HepG2 (cell line): ENCODE results near the gene DNAJC13. TPM values are rescaled to one million over a fixed set of nuclear protein-coding genes. Genes with fewer than 3 reads are reported as not detected.
A peak's percentile ranks its signal among the peaks of the same experiment; 100 is the strongest.

Source experiments
- BRF2 ChIP-seq: sonication (generic); formaldehyde crosslinking; IDR thresholded peaks from 2 replicates; pipeline ENCODE4 v1.8.1; 2022; ENCODE audit warnings: mild to moderate bottlenecking, missing genetic modification reagents
- DMAP1 ChIP-seq: IDR thresholded peaks from 2 replicates; pipeline ENCODE4 v1.6.1; 2016
- HOMEZ ChIP-seq: IDR thresholded peaks from 2 replicates; pipeline ENCODE4 v1.6.1; 2016; ENCODE audit warnings: low read depth
- MIER3 ChIP-seq: IDR thresholded peaks from 2 replicates; pipeline ENCODE4 v1.6.1; 2016; ENCODE audit warnings: missing compliant biosample characterization, borderline replicate concordance
- RAD21 ChIP-seq: fragments of 450-650 bp; formaldehyde crosslinking; IDR thresholded peaks from 2 replicates; pipeline ENCODE4 v1.5.0; 2020; ENCODE audit warnings: mild to moderate bottlenecking
- SMC3 ChIP-seq: IDR thresholded peaks from 2 replicates; pipeline ENCODE4 v1.6.1; 2011; ENCODE audit warnings: low read length, improper control_type of control experiment
- STAG1 ChIP-seq: sonication (generic); formaldehyde crosslinking; IDR thresholded peaks from 2 replicates; pipeline ENCODE4 v1.4.0; 2020; ENCODE audit warnings: missing genetic modification reagents
- TERF1 ChIP-seq: sonication (generic); formaldehyde crosslinking; IDR thresholded peaks from 2 replicates; pipeline ENCODE4 v1.8.0; 2022; ENCODE audit warnings: mild to moderate bottlenecking, missing genetic modification reagents, moderate library complexity
- ZBTB37 ChIP-seq: sonication (generic); formaldehyde crosslinking; IDR thresholded peaks from 2 replicates; pipeline ENCODE4 v1.4.0; 2020; ENCODE audit warnings: mild to moderate bottlenecking, missing genetic modification reagents
- ZNF292 ChIP-seq: sonication (generic); formaldehyde crosslinking; IDR thresholded peaks from 2 replicates; pipeline ENCODE4 v1.8.1; 2022; ENCODE audit warnings: mild to moderate bottlenecking, low read depth, missing genetic modification reagents, borderline replicate concordance
- ZNF883 ChIP-seq: sonication (generic); formaldehyde crosslinking; IDR thresholded peaks from 2 replicates; pipeline ENCODE4 v1.5.1; 2020; ENCODE audit warnings: mild to moderate bottlenecking, missing genetic modification reagents; ENCODE audit errors: not compliant biosample characterization
- polyA plus RNA-seq, 8 experiments: library from polyadenylated mRNA; depleted of rRNA in 3 of 8; stranded (reverse) in 7 of 8; unstranded in 1 of 8; fragments of >200 nt; fragmentation: Illumina TruSeq in 4 of 8; extraction: Trizol in 4 of 8; gene quantifications; 2 replicates each; pipeline versions ENCODE4 v1.2.1 to v1.2.3, GENCODE V29; 2011 to 2016; ENCODE audit warnings: low read depth in 4 of 8, missing spikeins in 1 of 8, mixed read lengths in 1 of 8; ENCODE audit not compliant: insufficient read depth in 1 of 8
- total RNA-seq, 5 experiments: library from RNA; depleted of rRNA; stranded (reverse); fragments of >200 nt; fragmentation: Illumina TruSeq; extraction: Trizol; gene quantifications; 2 replicates each; pipeline ENCODE4 v1.2.3, GENCODE V29; 2016; ENCODE audit warnings: low read depth in 1 of 5

Gene DNAJC13
- total and polyA plus RNA-seq, 2 of the 13 experiments (the other 11 are each of a cell fraction or from before 2014, with no cell fraction given), result 9.1 to 26.2 TPM

- peak; percentile 61 for TF ChIP-seq STAG1
- TF ChIP-seq ZNF883 (CRISPR knock-in tag), result no peak
- 0 out of 2 replicates have a peak, but pooled peaks have one; percentile 20 for TF ChIP-seq HOMEZ (CRISPR knock-in tag)
- no peak for TF ChIP-seq ZNF292 (CRISPR knock-in tag)
- peak; percentile 45 for TF ChIP-seq RAD21 (CRISPR knock-in tag)
- TF ChIP-seq SMC3, result peak; percentile 76
- no peak for TF ChIP-seq BRF2
- TF ChIP-seq ZBTB37 (CRISPR knock-in tag), result no peak
- peak; percentile 40; the same call in 1 of the 2 replicates for TF ChIP-seq DMAP1 (CRISPR knock-in tag)
- TF ChIP-seq TERF1 (CRISPR knock-in tag), result no peak
- no peak for TF ChIP-seq MIER3 (CRISPR knock-in tag)
- TF ChIP-seq, all 625 proteins: peak for 10
Observed at GRCh38 chr3:132535575-132536441, 118.5 kb downstream of the DNAJC13 start (continued).
